ENCODE measurements around the gene CDH15. TPM values are rescaled to one million over a fixed set of nuclear protein-coding genes. Genes with fewer than 3 reads are reported as not detected.

The CDH15 gene
- total and polyA plus RNA-seq, 2 of the 13 experiments (the other 11 are each of a cell fraction or from before 2014, with no cell fraction given), result 0.74 to 2.2 TPM

- TF ChIP-seq MED1 (CRISPR knock-in tag; IDR thresholded peaks at IDR 0.05) (0 out of 2 replicates have a peak, but pooled peaks have one; percentile 23), TBX2 (CRISPR knock-in tag; IDR thresholded peaks at IDR 0.05; ENCODE audit: borderline replicate concordance) (peak; percentile 23; the same call in 1 of the 2 replicates), ARNT (IDR thresholded peaks at IDR 0.05) (no peak), ATF2 (CRISPR knock-in tag; IDR thresholded peaks at IDR 0.05) (no peak), PAXIP1 (CRISPR knock-in tag; conservative IDR thresholded peaks at IDR 0.05) (no peak), NR2F2 (IDR thresholded peaks at IDR 0.05; ENCODE audit: borderline replicate concordance, low read depth) (no peak), AHR (CRISPR knock-in tag; IDR thresholded peaks at IDR 0.05) (no peak), THRA (CRISPR knock-in tag; IDR thresholded peaks at IDR 0.05; ENCODE audit: borderline replicate concordance) (no peak), ATF3 (CRISPR knock-in tag; IDR thresholded peaks at IDR 0.05) (no peak; the same call in 1 of the 2 replicates), ZNF382 (CRISPR knock-in tag; IDR thresholded peaks at IDR 0.05; ENCODE audit: borderline replicate concordance) (no peak), FOSL2 (CRISPR knock-in tag; IDR thresholded peaks at IDR 0.05) (no peak), ELK4 (CRISPR knock-in tag; IDR thresholded peaks at IDR 0.05; ENCODE audit: borderline replicate concordance) (no peak), FOSL1 (CRISPR knock-in tag; IDR thresholded peaks at IDR 0.05; ENCODE audit: borderline replicate concordance) (no peak), ZNF589 (CRISPR knock-in tag; conservative IDR thresholded peaks at IDR 0.05) (no peak), ZBTB7B (CRISPR knock-in tag; IDR thresholded peaks at IDR 0.05) (no peak), AFF4 (CRISPR knock-in tag; IDR thresholded peaks at IDR 0.05) (no peak)
Observed at GRCh38 chr16:89201439-89202377, 30.2 kb downstream of the CDH15 start (continued).
